GM18508 (cell line): ENCODE results near the gene PCYT2.

Experiments used
- ATAC-seq: cut with Tn5 transposase; IDR thresholded peaks from one replicate; pipeline ENCODE4 v1.9.1; 2021; ENCODE audit warnings: moderate number of reproducible peaks; ENCODE audit not compliant: insufficient read depth, unreplicated experiment

Gene PCYT2

GRCh38 chr17:81944858-81945257, 33.7 kb upstream of the PCYT2 start:
- ATAC-seq, result no peak

- ATAC-seq, result no peak
Observed at GRCh38 chr17:81942167-81942553, 31.0 kb upstream of the PCYT2 start.

- ATAC-seq, result no peak
Observed at GRCh38 chr17:81941484-81942166, 30.4 kb upstream of the PCYT2 start.

GRCh38 chr17:81940538-81941483, 29.6 kb upstream of the PCYT2 start:
- no peak for ATAC-seq

GRCh38 chr17:81939881-81940385, 28.7 kb upstream of the PCYT2 start:
- no peak for ATAC-seq

- no peak for ATAC-seq
Observed at GRCh38 chr17:81939218-81939617, 28.0 kb upstream of the PCYT2 start.

- no peak for ATAC-seq
Observed at GRCh38 chr17:81935709-81936084, 24.5 kb upstream of the PCYT2 start.

GRCh38 chr17:81934850-81935708, 23.9 kb upstream of the PCYT2 start:
- no peak for ATAC-seq

- ATAC-seq, result no peak
Observed at GRCh38 chr17:81934098-81934757, 23.0 kb upstream of the PCYT2 start.

GRCh38 chr17:81933178-81933699, 22.0 kb upstream of the PCYT2 start:
- no peak for ATAC-seq

GRCh38 chr17:81932333-81932983, 21.3 kb upstream of the PCYT2 start:
- ATAC-seq, result no peak

- no peak for ATAC-seq
Observed at GRCh38 chr17:81931557-81932332, 20.5 kb upstream of the PCYT2 start.

- ATAC-seq, result no peak
Observed at GRCh38 chr17:81931189-81931556, 20.0 kb upstream of the PCYT2 start.

GRCh38 chr17:81930142-81931125, 19.2 kb upstream of the PCYT2 start:
- ATAC-seq, result no peak

GRCh38 chr17:81929253-81930141, 18.3 kb upstream of the PCYT2 start:
- ATAC-seq, result no peak

GRCh38 chr17:81928544-81929252, 17.5 kb upstream of the PCYT2 start:
- ATAC-seq, result no peak
